Measurements from ENCODE around the gene ATP6V1D.
A peak's percentile ranks its signal among the peaks of the same experiment; 100 is the strongest.

ATP6V1D gene

GRCh38 chr14:67371247-67372148 lies 11.9 kb upstream of the ATP6V1D start:
- no peaks in the 10 kb centered on the region for H3K4me1 ChIP-seq (ENCODE audit: control insufficient read depth, insufficient read depth, low read length)
- H3K4me3 ChIP-seq (ENCODE audit: low read length in 2 of 2), result no peak overlapping the region
- peaks cover 24 to 31% of the 10 kb centered on the region in 2 donors for H3K36me3 ChIP-seq (ENCODE audit: control insufficient read depth in 2 of 2, insufficient read depth in 2 of 2, low read length in 2 of 2)
- no peak overlapping the region for H3K27ac ChIP-seq (ENCODE audit: low read length)
- no peaks in the 10 kb centered on the region for H3K27me3 ChIP-seq (ENCODE audit: control insufficient read depth in 1 of 2, insufficient read depth in 2 of 2, low read length in 2 of 2)
- H3K9ac ChIP-seq (ENCODE audit: low read length in 2 of 2), result no peak overlapping the region
- no peaks in the 10 kb centered on the region for H3K9me3 ChIP-seq (ENCODE audit: control insufficient read depth in 2 of 2, low read length in 2 of 2)

- H3K36me3 ChIP-seq (ENCODE audit: control insufficient read depth in 2 of 2, insufficient read depth in 2 of 2, low read length in 2 of 2), result peaks cover 26 to 27% of the 10 kb centered on the region in 2 donors
- H3K4me3 ChIP-seq (ENCODE audit: low read length in 2 of 2), result no peak overlapping the region
- H3K27ac ChIP-seq (ENCODE audit: low read length), result no peak overlapping the region
- H3K9ac ChIP-seq (ENCODE audit: low read length in 2 of 2), result no peak overlapping the region
- H3K27me3 ChIP-seq (ENCODE audit: control insufficient read depth in 1 of 2, insufficient read depth in 2 of 2, low read length in 2 of 2), result no peaks in the 10 kb centered on the region
- no peaks in the 10 kb centered on the region for H3K4me1 ChIP-seq (ENCODE audit: control insufficient read depth, insufficient read depth, low read length)
- H3K9me3 ChIP-seq (ENCODE audit: control insufficient read depth in 2 of 2, low read length in 2 of 2), result no peaks in the 10 kb centered on the region
These were observed 11.2 kb upstream of the ATP6V1D start for GRCh38 chr14:67370830-67371229.

- Histone ChIP-seq H3K27me3 (ENCODE audit: control insufficient read depth in 1 of 2, insufficient read depth in 2 of 2, low read length in 2 of 2) (no peaks in the 10 kb centered on the region), H3K27ac (ENCODE audit: low read length) (no peak overlapping the region), H3K9me3 (ENCODE audit: control insufficient read depth in 2 of 2, low read length in 2 of 2) (no peaks in the 10 kb centered on the region), H3K36me3 (ENCODE audit: control insufficient read depth in 2 of 2, insufficient read depth in 2 of 2, low read length in 2 of 2) (peaks cover 14 to 28% of the 10 kb centered on the region in 2 donors), H3K9ac (ENCODE audit: low read length in 2 of 2) (no peak overlapping the region), H3K4me1 (ENCODE audit: control insufficient read depth, insufficient read depth, low read length) (no peaks in the 10 kb centered on the region), H3K4me3 (ENCODE audit: low read length in 2 of 2) (no peak overlapping the region)
These were observed 5.9 kb upstream of the ATP6V1D start for GRCh38 chr14:67365476-67365875.

- no peaks in the 10 kb centered on the region for H3K27me3 ChIP-seq (ENCODE audit: control insufficient read depth in 1 of 2, insufficient read depth in 2 of 2, low read length in 2 of 2)
- H3K27ac ChIP-seq (ENCODE audit: low read length), result peak overlapping the region; percentile 94
- peaks cover 2 to 9% of the 10 kb centered on the region in 2 donors for H3K36me3 ChIP-seq (ENCODE audit: control insufficient read depth in 2 of 2, insufficient read depth in 2 of 2, low read length in 2 of 2)
- no peaks in the 10 kb centered on the region for H3K9me3 ChIP-seq (ENCODE audit: control insufficient read depth in 2 of 2, low read length in 2 of 2)
- peak overlapping the region; percentile 86 to 96 for H3K4me3 ChIP-seq (ENCODE audit: low read length in 2 of 2)
- H3K4me1 ChIP-seq (ENCODE audit: control insufficient read depth, insufficient read depth, low read length), result peaks cover 5% of the 10 kb centered on the region
- H3K9ac ChIP-seq (ENCODE audit: low read length in 2 of 2), result peak overlapping the region; percentile 81 to 97
These were observed 1.0 kb upstream of the ATP6V1D start for GRCh38 chr14:67360470-67361206.

- Histone ChIP-seq H3K9ac (ENCODE audit: low read length in 2 of 2) (peak overlapping the region; percentile 81 to 94), H3K27ac (ENCODE audit: low read length) (peak overlapping the region; percentile 94), H3K36me3 (ENCODE audit: control insufficient read depth in 2 of 2, insufficient read depth in 2 of 2, low read length in 2 of 2) (peaks cover 2% of the 10 kb centered on the region in 2 donors), H3K4me3 (ENCODE audit: low read length in 2 of 2) (peak overlapping the region; percentile 89 to 96), H3K4me1 (ENCODE audit: control insufficient read depth, insufficient read depth, low read length) (peaks cover 5% of the 10 kb centered on the region), H3K27me3 (ENCODE audit: control insufficient read depth in 1 of 2, insufficient read depth in 2 of 2, low read length in 2 of 2) (no peaks in the 10 kb centered on the region), H3K9me3 (ENCODE audit: control insufficient read depth in 2 of 2, low read length in 2 of 2) (no peaks in the 10 kb centered on the region)
These were observed 455 bp downstream of the ATP6V1D start for GRCh38 chr14:67358924-67359774.

- H3K4me3 ChIP-seq (ENCODE audit: low read length in 2 of 2), result peak overlapping the region in 1 of 2 donors; percentile 0
- H3K36me3 ChIP-seq (ENCODE audit: control insufficient read depth in 2 of 2, insufficient read depth in 2 of 2, low read length in 2 of 2), result peaks cover under 1 to 2% of the 10 kb centered on the region in 2 donors
- no peak overlapping the region for H3K9ac ChIP-seq (ENCODE audit: low read length in 2 of 2)
- no peaks in the 10 kb centered on the region for H3K9me3 ChIP-seq (ENCODE audit: control insufficient read depth in 2 of 2, low read length in 2 of 2)
- H3K27me3 ChIP-seq (ENCODE audit: control insufficient read depth in 1 of 2, insufficient read depth in 2 of 2, low read length in 2 of 2), result no peaks in the 10 kb centered on the region
- H3K4me1 ChIP-seq (ENCODE audit: control insufficient read depth, insufficient read depth, low read length), result peaks cover 5% of the 10 kb centered on the region
- no peak overlapping the region for H3K27ac ChIP-seq (ENCODE audit: low read length)
These were observed 1.6 kb downstream of the ATP6V1D start for GRCh38 chr14:67357969-67358354.

- peaks cover 0 to 2% of the 10 kb centered on the region in 2 donors for H3K36me3 ChIP-seq (ENCODE audit: control insufficient read depth in 2 of 2, insufficient read depth in 2 of 2, low read length in 2 of 2)
- no peaks in the 10 kb centered on the region for H3K9me3 ChIP-seq (ENCODE audit: control insufficient read depth in 2 of 2, low read length in 2 of 2)
- peak overlapping the region in 1 of 2 donors; percentile 0 for H3K4me3 ChIP-seq (ENCODE audit: low read length in 2 of 2)
- H3K9ac ChIP-seq (ENCODE audit: low read length in 2 of 2), result no peak overlapping the region
- H3K4me1 ChIP-seq (ENCODE audit: control insufficient read depth, insufficient read depth, low read length), result peaks cover 5% of the 10 kb centered on the region
- no peak overlapping the region for H3K27ac ChIP-seq (ENCODE audit: low read length)
- no peaks in the 10 kb centered on the region for H3K27me3 ChIP-seq (ENCODE audit: control insufficient read depth in 1 of 2, insufficient read depth in 2 of 2, low read length in 2 of 2)
These were observed 2.2 kb downstream of the ATP6V1D start for GRCh38 chr14:67357186-67357968.

- H3K36me3 ChIP-seq (ENCODE audit: control insufficient read depth in 2 of 2, insufficient read depth in 2 of 2, low read length in 2 of 2), result peaks cover 12 to 15% of the 10 kb centered on the region in 2 donors
These were observed 7.5 kb downstream of the ATP6V1D start for GRCh38 chr14:67352055-67352454.

GRCh38 chr14:67345583-67345982 lies 14.0 kb downstream of the ATP6V1D start:
- Histone ChIP-seq H3K36me3 (ENCODE audit: control insufficient read depth in 2 of 2, insufficient read depth in 2 of 2, low read length in 2 of 2) (peaks cover 26 to 33% of the 10 kb centered on the region in 2 donors), H3K9ac (ENCODE audit: low read length in 2 of 2) (no peak overlapping the region)

More at GRCh38 chr14:67352055-67352454, 7.5 kb downstream of the ATP6V1D start:
- Histone ChIP-seq H3K27ac (ENCODE audit: low read length) (no peak overlapping the region), H3K9me3 (ENCODE audit: control insufficient read depth in 2 of 2, low read length in 2 of 2) (no peaks in the 10 kb centered on the region), H3K27me3 (ENCODE audit: control insufficient read depth in 1 of 2, insufficient read depth in 2 of 2, low read length in 2 of 2) (no peaks in the 10 kb centered on the region), H3K4me3 (ENCODE audit: low read length in 2 of 2) (no peak overlapping the region), H3K9ac (ENCODE audit: low read length in 2 of 2) (no peak overlapping the region), H3K4me1 (ENCODE audit: control insufficient read depth, insufficient read depth, low read length) (no peaks in the 10 kb centered on the region)

More at GRCh38 chr14:67345583-67345982, 14.0 kb downstream of the ATP6V1D start:
- H3K4me3 ChIP-seq (ENCODE audit: low read length in 2 of 2), result no peak overlapping the region
- H3K9me3 ChIP-seq (ENCODE audit: control insufficient read depth in 2 of 2, low read length in 2 of 2), result no peaks in the 10 kb centered on the region
- no peaks in the 10 kb centered on the region for H3K4me1 ChIP-seq (ENCODE audit: control insufficient read depth, insufficient read depth, low read length)
- H3K27ac ChIP-seq (ENCODE audit: low read length), result no peak overlapping the region
- no peaks in the 10 kb centered on the region for H3K27me3 ChIP-seq (ENCODE audit: control insufficient read depth in 1 of 2, insufficient read depth in 2 of 2, low read length in 2 of 2)
